Spinal cord (tissue), 10 donors: ENCODE measurements around the gene C19orf33. TPM values are rescaled to one million over a fixed set of nuclear protein-coding genes. Genes with fewer than 3 reads are reported as not detected.

Experiments used
- DNase-seq, 6 donors: peaks; one replicate each; pipeline versions ENCODE4 v3.0.0 to v3.0.0-alpha.2; 2013 to 2015; ENCODE audit warnings: low spot score in 6 of 6, low read depth in 4 of 6
- H3K27ac ChIP-seq: one replicate; pipeline ENCODE4 v1.5.1; 2013; ENCODE audit warnings: low read depth, low read length, control low read depth
- H3K27me3 ChIP-seq: one replicate; pipeline ENCODE4 v1.6.1; 2013; ENCODE audit warnings: low read length; ENCODE audit not compliant: control insufficient read depth, insufficient read depth
- H3K36me3 ChIP-seq: one replicate; pipeline ENCODE4 v1.6.1; 2013; ENCODE audit warnings: low read length; ENCODE audit not compliant: control insufficient read depth, insufficient read depth
- H3K4me1 ChIP-seq: one replicate; pipeline ENCODE4 v1.6.1; 2013; ENCODE audit warnings: low read length; ENCODE audit not compliant: control insufficient read depth, insufficient read depth
- H3K4me3 ChIP-seq: one replicate; pipeline ENCODE4 v1.5.1; 2013; ENCODE audit warnings: low read depth, low read length, control low read depth
- H3K9me3 ChIP-seq: one replicate; pipeline ENCODE4 v1.6.1; 2013; ENCODE audit warnings: low read length; ENCODE audit not compliant: control insufficient read depth, insufficient read depth
- WGBS: methylation state at CpG from one replicate; pipeline ENCODE4 v1.1.5; 2013; ENCODE audit warnings: missing lambda C conversion rate; ENCODE audit not compliant: insufficient coverage; 5-methylcytosine and 5-hydroxymethylcytosine counted together
- polyA plus RNA-seq, 2 donors: library from polyadenylated mRNA; unstranded; fragments of 120-200 nt; gene quantifications; one replicate each; pipeline ENCODE4 v1.2.1, GENCODE V29; 2013; ENCODE audit not compliant: insufficient read length in 2 of 2
- total RNA-seq, 2 donors: library from RNA; depleted of rRNA in 1 of 2; stranded (reverse); fragments of 120-200 nt in 1 of 2; fragments of >200 nt in 1 of 2; gene quantifications; one replicate each; pipeline versions ENCODE4 v1.2.3 to v1.2.4, GENCODE V29; 2013 to 2014
- donor health status: healthy.

The C19orf33 gene
- total and polyA plus RNA-seq, 4 donors: 0.97 to 134 (median 12.9) TPM

GRCh38 chr19:38317104-38317612 lies 13.1 kb downstream of the C19orf33 start:
- Histone ChIP-seq H3K27me3 (peaks cover 30% of the 10 kb centered on the region), H3K36me3 (no peaks in the 10 kb centered on the region), H3K27ac (no peak overlapping the region), H3K4me3 (no peak overlapping the region), H3K9me3 (no peaks in the 10 kb centered on the region), H3K4me1 (peaks cover 28% of the 10 kb centered on the region)
- 87% methylated on average over 9 of the region's 11 CpGs for WGBS
- DNase-seq: no peak

GRCh38 chr19:38318660-38319059 lies 14.6 kb downstream of the C19orf33 start:
- H3K4me1 ChIP-seq: peaks cover 28% of the 10 kb centered on the region
- peaks cover 30% of the 10 kb centered on the region for H3K27me3 ChIP-seq
- H3K4me3 ChIP-seq: no peak overlapping the region
- H3K27ac ChIP-seq: no peak overlapping the region
- WGBS: 37% methylated on average over 3 of the region's 6 CpGs
- no peaks in the 10 kb centered on the region for H3K36me3 ChIP-seq
- no peaks in the 10 kb centered on the region for H3K9me3 ChIP-seq
- DNase-seq: peak in 1 of 6 donors; percentile 48

- peaks cover 30% of the 10 kb centered on the region for H3K27me3 ChIP-seq
- WGBS: 2% methylated on average over 72 of the region's 76 CpGs
These were observed 15.6 kb downstream of the C19orf33 start, which contains the start of gene KCNK6 for GRCh38 chr19:38319421-38320258. KCNK6 (plus strand) TSS chr19:38319845; CDS start chr19:38319951, 106 bp downstream.

GRCh38 chr19:38320969-38321339 lies 16.9 kb downstream of the C19orf33 start:
- no peak for DNase-seq
- no peaks in the 10 kb centered on the region for H3K9me3 ChIP-seq
- 93% methylated on average over 3 of the region's 3 CpGs for WGBS
- H3K36me3 ChIP-seq: no peaks in the 10 kb centered on the region
- peaks cover 30% of the 10 kb centered on the region for H3K27me3 ChIP-seq
- no peak overlapping the region for H3K4me3 ChIP-seq
- no peak overlapping the region for H3K27ac ChIP-seq
- peaks cover 20% of the 10 kb centered on the region for H3K4me1 ChIP-seq

More at GRCh38 chr19:38319421-38320258, 15.6 kb downstream of the C19orf33 start, which contains the start of gene KCNK6:
- DNase-seq: peak in 2 of 6 donors; percentile 31 to 51
- H3K4me1 ChIP-seq: peaks cover 28% of the 10 kb centered on the region
- H3K4me3 ChIP-seq: peak within 1 kb of the TSS; percentile 36
- no peaks in the 10 kb centered on the region for H3K36me3 ChIP-seq
- H3K27ac ChIP-seq: no peak within 1 kb of the TSS
- H3K9me3 ChIP-seq: no peaks in the 10 kb centered on the region

GRCh38 chr19:38321646-38322196 lies 17.7 kb downstream of the C19orf33 start:
- H3K9me3 ChIP-seq: no peaks in the 10 kb centered on the region
- H3K4me1 ChIP-seq: peaks cover 13% of the 10 kb centered on the region
- H3K36me3 ChIP-seq: peaks cover 3% of the 10 kb centered on the region
- WGBS: 63% methylated on average over 8 of the region's 11 CpGs
- peaks cover 30% of the 10 kb centered on the region for H3K27me3 ChIP-seq
- no peak overlapping the region for H3K27ac ChIP-seq
- no peak overlapping the region for H3K4me3 ChIP-seq
- DNase-seq: no peak

GRCh38 chr19:38323291-38323690 lies 19.2 kb downstream of the C19orf33 start:
- no peak overlapping the region for H3K4me3 ChIP-seq
- no peaks in the 10 kb centered on the region for H3K9me3 ChIP-seq
- H3K27me3 ChIP-seq: peaks cover 29% of the 10 kb centered on the region
- no peak overlapping the region for H3K27ac ChIP-seq
- no peak for DNase-seq
- 74% methylated on average over 2 of the region's 7 CpGs for WGBS
- H3K36me3 ChIP-seq: peaks cover 3% of the 10 kb centered on the region
- H3K4me1 ChIP-seq: peaks cover 13% of the 10 kb centered on the region

GRCh38 chr19:38324431-38324830 lies 20.4 kb downstream of the C19orf33 start:
- H3K27ac ChIP-seq: no peak overlapping the region
- 80% methylated on average over 1 of the region's 4 CpGs for WGBS
- H3K27me3 ChIP-seq: peaks cover 18% of the 10 kb centered on the region
- peaks cover 9% of the 10 kb centered on the region for H3K4me1 ChIP-seq
- no peak for DNase-seq
- no peak overlapping the region for H3K4me3 ChIP-seq
- no peaks in the 10 kb centered on the region for H3K9me3 ChIP-seq
- peaks cover 3% of the 10 kb centered on the region for H3K36me3 ChIP-seq

- Histone ChIP-seq H3K4me1 (no peaks in the 10 kb centered on the region), H3K27ac (no peak overlapping the region), H3K27me3 (no peaks in the 10 kb centered on the region), H3K4me3 (no peak overlapping the region), H3K9me3 (no peaks in the 10 kb centered on the region), H3K36me3 (peaks cover 3% of the 10 kb centered on the region)
- DNase-seq: no peak
- 87% methylated on average over 19 of the region's 22 CpGs for WGBS
These were observed 22.5 kb downstream of the C19orf33 start for GRCh38 chr19:38326591-38326990.

- Histone ChIP-seq H3K36me3 (peaks cover 3% of the 10 kb centered on the region), H3K27ac (no peak overlapping the region), H3K27me3 (no peaks in the 10 kb centered on the region), H3K9me3 (no peaks in the 10 kb centered on the region), H3K4me3 (no peak overlapping the region), H3K4me1 (no peaks in the 10 kb centered on the region)
- no peak for DNase-seq
- WGBS: 92% methylated on average over 7 of the region's 7 CpGs
These were observed 25.6 kb downstream of the C19orf33 start for GRCh38 chr19:38329651-38330050.
